Astrocyte (in vitro differentiated cells and primary cell): ENCODE data around the gene CDC34. TPM values are rescaled to one million over a fixed set of nuclear protein-coding genes. Genes with fewer than 3 reads are reported as not detected.

Experiments
- DNase-seq: peaks from one replicate; pipeline ENCODE4 v3.0.0-alpha.2; 2010; ENCODE audit warnings: low read depth
- FAIRE-seq: peaks from 2 replicates; lab custom pipeline; 2011; peaks lifted over from hg19 to GRCh38; lab: Jason Lieb, UNC
- H2AFZ ChIP-seq: 2 replicates; pipeline ENCODE4 v1.6.0; 2012; ENCODE audit warnings: low read depth, low read length, inconsistent platforms
- H3K27ac ChIP-seq: 2 replicates; pipeline ENCODE4 v1.5.1; 2011; ENCODE audit warnings: low read depth, low read length, inconsistent platforms
- H3K27me3 ChIP-seq: 2 replicates; pipeline ENCODE4 v1.6.0; 2011; ENCODE audit warnings: low read length, inconsistent platforms; ENCODE audit not compliant: insufficient read depth
- H3K36me3 ChIP-seq: 2 replicates; pipeline ENCODE4 v1.5.1; 2011; ENCODE audit warnings: low read length, inconsistent platforms; ENCODE audit not compliant: insufficient read depth
- H3K4me1 ChIP-seq: 2 replicates; pipeline ENCODE4 v1.5.1; 2011; ENCODE audit warnings: low read length, inconsistent platforms; ENCODE audit not compliant: insufficient read depth
- H3K4me2 ChIP-seq: 2 replicates; pipeline ENCODE4 v1.6.0; 2012; ENCODE audit warnings: low read length, inconsistent platforms
- H3K4me3 ChIP-seq: 2 replicates; pipeline ENCODE4 v1.5.1; 2011; ENCODE audit warnings: low read depth, mild to moderate bottlenecking, low read length, inconsistent platforms; ENCODE audit not compliant: insufficient read depth
- H3K79me2 ChIP-seq: 2 replicates; pipeline ENCODE4 v1.6.0; 2012; ENCODE audit warnings: mild to moderate bottlenecking, low read length, inconsistent platforms; ENCODE audit not compliant: insufficient read depth
- H3K9ac ChIP-seq: 2 replicates; pipeline ENCODE4 v1.6.0; 2012; ENCODE audit warnings: mild to moderate bottlenecking, low read length, inconsistent platforms
- H3K9me3 ChIP-seq: 2 replicates; pipeline ENCODE4 v1.5.1; 2012; ENCODE audit warnings: low read depth, mild to moderate bottlenecking, low read length, inconsistent platforms; ENCODE audit not compliant: insufficient read depth
- H4K20me1 ChIP-seq: 2 replicates; pipeline ENCODE4 v1.6.0; 2012; ENCODE audit warnings: low read length, inconsistent platforms; ENCODE audit not compliant: insufficient read depth
- H3K27ac Mint-ChIP-seq: one replicate; pipeline ENCODE4 v1.8.0; 2021; ENCODE audit warnings: mild to moderate bottlenecking, mixed read lengths; ENCODE audit not compliant: unreplicated experiment
- H3K27me3 Mint-ChIP-seq: one replicate; pipeline ENCODE4 v1.8.0; 2021; ENCODE audit warnings: low read depth, mixed read lengths; ENCODE audit not compliant: unreplicated experiment
- H3K36me3 Mint-ChIP-seq: one replicate; pipeline ENCODE4 v1.8.0; 2021; ENCODE audit warnings: low read depth, mixed read lengths; ENCODE audit not compliant: unreplicated experiment
- H3K4me1 Mint-ChIP-seq: one replicate; pipeline ENCODE4 v1.8.0; 2021; ENCODE audit warnings: low read depth, mixed read lengths; ENCODE audit not compliant: unreplicated experiment
- H3K4me3 Mint-ChIP-seq: one replicate; pipeline ENCODE4 v1.8.0; 2021; ENCODE audit warnings: mild to moderate bottlenecking, moderate library complexity, mixed read lengths; ENCODE audit not compliant: unreplicated experiment
- H3K9me3 Mint-ChIP-seq: one replicate; pipeline ENCODE4 v1.8.0; 2021; ENCODE audit warnings: mild to moderate bottlenecking, mixed read lengths; ENCODE audit not compliant: unreplicated experiment
- CTCF ChIP-seq: IDR thresholded peaks from 2 replicates; pipeline ENCODE4 v1.5.1; 2011; ENCODE audit warnings: low read depth, mild to moderate bottlenecking, inconsistent platforms, low read length, moderate library complexity; ENCODE audit not compliant: insufficient read depth
- EZH2 ChIP-seq: IDR thresholded peaks from 2 replicates; pipeline ENCODE4 v1.6.1; 2012; ENCODE audit warnings: mild to moderate bottlenecking, low read length, inconsistent platforms; ENCODE audit not compliant: insufficient read depth
- total RNA-seq: library from RNA; stranded (reverse); gene quantifications from 2 replicates; pipeline ENCODE4 v1.2.1, GENCODE V29; 2021

The CDC34 gene
- total RNA-seq, 1 donor from 2014 or later = 190 TPM

GRCh38 chr19:540867-541637 is 9.5 kb downstream of the CDC34 start:
- no peak overlapping the region for H3K4me3 ChIP-seq
- FAIRE-seq (no peak), DNase-seq (no peak)
- no peaks in the 10 kb centered on the region for H3K27me3 ChIP-seq
- H3K36me3 ChIP-seq = no peaks in the 10 kb centered on the region
- Mint-ChIP-seq H3K4me1 (no peaks in the 10 kb centered on the region), H3K27ac (no peak overlapping the region), H3K4me3 (no peak overlapping the region), H3K9me3 (no peaks in the 10 kb centered on the region), H3K27me3 (no peaks in the 10 kb centered on the region), H3K36me3 (peaks cover 2% of the 10 kb centered on the region)
- no peak for TF ChIP-seq EZH2
- no peak overlapping the region for H3K4me2 ChIP-seq
- no peak overlapping the region for H3K9ac ChIP-seq
- H4K20me1 ChIP-seq = peaks cover 38% of the 10 kb centered on the region
- no peaks in the 10 kb centered on the region for H3K4me1 ChIP-seq
- H2AFZ ChIP-seq = no peak overlapping the region
- H3K79me2 ChIP-seq = peaks cover 23% of the 10 kb centered on the region
- H3K27ac ChIP-seq = no peak overlapping the region
- H3K9me3 ChIP-seq = no peaks in the 10 kb centered on the region

- Mint-ChIP-seq H3K9me3 (no peaks in the 10 kb centered on the region), H3K36me3 (peaks cover 2% of the 10 kb centered on the region), H3K4me3 (no peak overlapping the region), H3K27ac (peak overlapping the region; percentile 41), H3K27me3 (no peaks in the 10 kb centered on the region), H3K4me1 (no peaks in the 10 kb centered on the region)
- no peak overlapping the region for H3K27ac ChIP-seq
- no peaks in the 10 kb centered on the region for H3K27me3 ChIP-seq
- TF ChIP-seq CTCF = no peak
- no peak for TF ChIP-seq EZH2
- no peak overlapping the region for H2AFZ ChIP-seq
- H3K4me2 ChIP-seq = no peak overlapping the region
- H4K20me1 ChIP-seq = peaks cover 32% of the 10 kb centered on the region
- H3K9me3 ChIP-seq = no peaks in the 10 kb centered on the region
- H3K4me3 ChIP-seq = no peak overlapping the region
- DNase-seq (no peak), FAIRE-seq (no peak)
- H3K79me2 ChIP-seq = peaks cover 16% of the 10 kb centered on the region
- no peaks in the 10 kb centered on the region for H3K4me1 ChIP-seq
- no peaks in the 10 kb centered on the region for H3K36me3 ChIP-seq
- H3K9ac ChIP-seq = no peak overlapping the region
Measured at GRCh38 chr19:541699-542098, 10.1 kb downstream of the CDC34 start.

GRCh38 chr19:542173-542866 is 10.8 kb downstream of the CDC34 start:
- Histone ChIP-seq H3K4me1 (no peaks in the 10 kb centered on the region), H3K9ac (no peak overlapping the region), H3K4me2 (no peak overlapping the region), H3K36me3 (no peaks in the 10 kb centered on the region), H3K27me3 (no peaks in the 10 kb centered on the region), H3K27ac (no peak overlapping the region), H4K20me1 (peaks cover 27% of the 10 kb centered on the region), H2AFZ (no peak overlapping the region), H3K4me3 (no peak overlapping the region), H3K9me3 (no peaks in the 10 kb centered on the region), H3K79me2 (peaks cover 12% of the 10 kb centered on the region)
- no peak overlapping the region for H3K4me3 Mint-ChIP-seq
- no peaks in the 10 kb centered on the region for H3K27me3 Mint-ChIP-seq
- H3K9me3 Mint-ChIP-seq = no peaks in the 10 kb centered on the region
- FAIRE-seq (no peak), DNase-seq (no peak)
- no peaks in the 10 kb centered on the region for H3K4me1 Mint-ChIP-seq
- peaks cover 2% of the 10 kb centered on the region for H3K36me3 Mint-ChIP-seq
- TF ChIP-seq EZH2 (no peak), CTCF (no peak)
- peak overlapping the region; percentile 41 for H3K27ac Mint-ChIP-seq
